DMS 273 treated with DMSO at 0.1 percent for 48 hours (cell line): Measurements from ENCODE around the gene PHF11.
"Not testable (repeated sequence)": the region's sequence is repeated elsewhere in the genome, so short reads cannot be mapped to it uniquely, and the experiment has no call there.

Experiments used
- DNase-seq: peaks from one replicate; lab custom pipeline; 2025; lab: John Stamatoyannopoulos, UW

Gene PHF11

GRCh38 chr13:49495783-49496762 lies at the start of gene PHF11:
Gene PHF11 (plus strand): TSS chr13:49495953. CDS start chr13:49496002, 49 bp downstream.
- DNase-seq: no peak

GRCh38 chr13:49446473-49446872 lies 49.3 kb upstream of the PHF11 start:
- no peak for DNase-seq

- no peak for DNase-seq
These were observed 47.0 kb upstream of the PHF11 start for GRCh38 chr13:49448753-49449152.

- DNase-seq: no peak
These were observed 45.5 kb upstream of the PHF11 start for GRCh38 chr13:49450105-49450819.

- DNase-seq: no peak
These were observed 42.9 kb upstream of the PHF11 start for GRCh38 chr13:49452725-49453457.

- DNase-seq: no peak
These were observed 42.3 kb upstream of the PHF11 start for GRCh38 chr13:49453465-49453864.

GRCh38 chr13:49454388-49455006 lies 41.3 kb upstream of the PHF11 start:
- DNase-seq: no peak

- DNase-seq: no peak
These were observed 40.8 kb upstream of the PHF11 start for GRCh38 chr13:49455007-49455398.

GRCh38 chr13:49456156-49456555 lies 39.6 kb upstream of the PHF11 start:
- DNase-seq: no peak

- DNase-seq: no peak
These were observed 38.5 kb upstream of the PHF11 start for GRCh38 chr13:49457221-49457620.

- no peak for DNase-seq
These were observed 36.2 kb upstream of the PHF11 start for GRCh38 chr13:49459580-49459979.

GRCh38 chr13:49464085-49464484 lies 31.7 kb upstream of the PHF11 start:
- DNase-seq: no peak

- DNase-seq: no peak
These were observed 31.0 kb upstream of the PHF11 start for GRCh38 chr13:49464621-49465325.

- DNase-seq: no peak
These were observed 29.4 kb upstream of the PHF11 start for GRCh38 chr13:49466292-49466838.

GRCh38 chr13:49472186-49472585 lies 23.6 kb upstream of the PHF11 start:
- DNase-seq: no peak

GRCh38 chr13:49476529-49476928 lies 19.2 kb upstream of the PHF11 start:
- DNase-seq: no peak

GRCh38 chr13:49481788-49482187 lies 14.0 kb upstream of the PHF11 start:
- no peak for DNase-seq

- DNase-seq: no peak
These were observed 7.2 kb upstream of the PHF11 start for GRCh38 chr13:49488563-49488962.

GRCh38 chr13:49494645-49495044 lies 1.1 kb upstream of the PHF11 start:
- DNase-seq: no peak

- DNase-seq: not testable (repeated sequence)
These were observed 1.1 kb downstream of the PHF11 start for GRCh38 chr13:49496837-49497236.

- DNase-seq: no peak
These were observed 1.5 kb downstream of the PHF11 start for GRCh38 chr13:49497272-49497671.
